ENCODE measurements around the gene NCKAP1.

DNA sequence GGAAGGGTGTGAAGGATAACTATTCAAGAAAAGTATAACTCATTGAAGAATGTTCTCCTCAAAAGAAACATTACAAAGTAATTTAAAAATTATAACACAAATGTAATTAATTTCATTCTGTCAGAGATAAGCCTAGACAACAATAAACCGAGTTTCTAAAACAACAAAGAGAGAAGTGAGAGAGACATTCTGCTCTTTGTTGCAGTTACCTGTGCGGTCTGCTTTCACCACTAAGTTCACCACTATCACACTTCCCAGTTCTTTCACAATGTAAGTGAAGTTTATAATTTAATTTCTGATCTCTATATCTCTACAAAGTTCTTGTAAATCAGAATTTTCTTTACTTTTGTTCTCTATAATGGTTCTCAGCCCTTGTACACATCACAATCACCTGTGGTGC lies 95.5 kb downstream of the NCKAP1 start:
- TF ChIP-seq, protein P1, sequence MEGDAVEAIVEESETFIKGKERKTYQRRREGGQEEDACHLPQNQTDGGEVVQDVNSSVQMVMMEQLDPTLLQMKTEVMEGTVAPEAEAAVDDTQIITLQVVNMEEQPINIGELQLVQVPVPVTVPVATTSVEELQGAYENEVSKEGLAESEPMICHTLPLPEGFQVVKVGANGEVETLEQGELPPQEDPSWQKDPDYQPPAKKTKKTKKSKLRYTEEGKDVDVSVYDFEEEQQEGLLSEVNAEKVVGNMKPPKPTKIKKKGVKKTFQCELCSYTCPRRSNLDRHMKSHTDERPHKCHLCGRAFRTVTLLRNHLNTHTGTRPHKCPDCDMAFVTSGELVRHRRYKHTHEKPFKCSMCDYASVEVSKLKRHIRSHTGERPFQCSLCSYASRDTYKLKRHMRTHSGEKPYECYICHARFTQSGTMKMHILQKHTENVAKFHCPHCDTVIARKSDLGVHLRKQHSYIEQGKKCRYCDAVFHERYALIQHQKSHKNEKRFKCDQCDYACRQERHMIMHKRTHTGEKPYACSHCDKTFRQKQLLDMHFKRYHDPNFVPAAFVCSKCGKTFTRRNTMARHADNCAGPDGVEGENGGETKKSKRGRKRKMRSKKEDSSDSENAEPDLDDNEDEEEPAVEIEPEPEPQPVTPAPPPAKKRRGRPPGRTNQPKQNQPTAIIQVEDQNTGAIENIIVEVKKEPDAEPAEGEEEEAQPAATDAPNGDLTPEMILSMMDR (conservative IDR thresholded peaks at IDR 0.05; ENCODE audit: low read length) = no peak
- TF ChIP-seq EZH2phosphoT487 (IDR thresholded peaks at IDR 0.05; ENCODE audit: borderline replicate concordance) = no peak

All from Loucy (cell line).